ENCODE results near the gene GLP1R. TPM values are rescaled to one million over a fixed set of nuclear protein-coding genes. Genes with fewer than 3 reads are reported as not detected.

Gene GLP1R
- total RNA-seq, 1 experiment from 2014 or later, result not detected

GRCh38 chr6:39057251-39058155, 8.9 kb downstream of the GLP1R start:
- no peak overlapping the region for H3K27ac ChIP-seq (ENCODE audit: low read depth, low read length, poor library complexity, severe bottlenecking)
- H3K4me3 ChIP-seq (ENCODE audit: low read depth, low read length, poor library complexity, severe bottlenecking), result no peak overlapping the region
- no TSS peak for BruUV-seq (replicated peaks)
- ChIA-PET CTCF (no interaction called here), POLR2A (ENCODE audit: low non-redundant PET) (interaction anchor here (0.6 kb wide), 1 partner anchor 219 kb away, joined by 5 read pairs; no protein-coding TSS in a partner anchor)
- H3K4me1 ChIP-seq (ENCODE audit: insufficient read depth, low read length, poor library complexity, severe bottlenecking), result no peaks in the 10 kb centered on the region
- H3K9me3 ChIP-seq (ENCODE audit: low read depth, low read length, poor library complexity, severe bottlenecking), result no peaks in the 10 kb centered on the region
- peaks cover 13% of the 10 kb centered on the region for H3K27me3 ChIP-seq (replicated peaks; ENCODE audit: insufficient read depth, low read depth, low read length, poor library complexity)
- intact Hi-C loops (cut with micrococcal nuclease; ENCODE audit: unreplicated experiment), result no loop called here
- no peaks in the 10 kb centered on the region for H3K36me3 ChIP-seq (ENCODE audit: insufficient read depth, low read length, poor library complexity, severe bottlenecking)
- DNase-seq (ENCODE audit: low spot score), result no peak
- TF ChIP-seq CTCF (conservative IDR thresholded peaks at IDR 0.05; ENCODE audit: low read depth, low read length) (no peak), EZH2 (IDR thresholded peaks at IDR 0.05; ENCODE audit: borderline replicate concordance, low read depth, low read length, poor library complexity, severe bottlenecking) (no peak)

- no peak overlapping the region for H3K27ac ChIP-seq (ENCODE audit: low read depth, low read length, poor library complexity, severe bottlenecking)
- peaks cover 13% of the 10 kb centered on the region for H3K27me3 ChIP-seq (replicated peaks; ENCODE audit: insufficient read depth, low read depth, low read length, poor library complexity)
- CTCF ChIA-PET, result no interaction called here
- no peak overlapping the region for H3K4me3 ChIP-seq (ENCODE audit: low read depth, low read length, poor library complexity, severe bottlenecking)
- H3K36me3 ChIP-seq (ENCODE audit: insufficient read depth, low read length, poor library complexity, severe bottlenecking), result no peaks in the 10 kb centered on the region
- POLR2A ChIA-PET (ENCODE audit: low non-redundant PET), result no interaction called here
- intact Hi-C loops (cut with micrococcal nuclease; ENCODE audit: unreplicated experiment), result no loop called here
- DNase-seq (ENCODE audit: low spot score), result no peak
- TF ChIP-seq EZH2 (IDR thresholded peaks at IDR 0.05; ENCODE audit: borderline replicate concordance, low read depth, low read length, poor library complexity, severe bottlenecking) (no peak), CTCF (conservative IDR thresholded peaks at IDR 0.05; ENCODE audit: low read depth, low read length) (no peak)
- H3K4me1 ChIP-seq (ENCODE audit: insufficient read depth, low read length, poor library complexity, severe bottlenecking), result no peaks in the 10 kb centered on the region
- no peaks in the 10 kb centered on the region for H3K9me3 ChIP-seq (ENCODE audit: low read depth, low read length, poor library complexity, severe bottlenecking)
- BruUV-seq (replicated peaks), result no TSS peak
These were observed 10.0 kb downstream of the GLP1R start for GRCh38 chr6:39058471-39059147.

DNA sequence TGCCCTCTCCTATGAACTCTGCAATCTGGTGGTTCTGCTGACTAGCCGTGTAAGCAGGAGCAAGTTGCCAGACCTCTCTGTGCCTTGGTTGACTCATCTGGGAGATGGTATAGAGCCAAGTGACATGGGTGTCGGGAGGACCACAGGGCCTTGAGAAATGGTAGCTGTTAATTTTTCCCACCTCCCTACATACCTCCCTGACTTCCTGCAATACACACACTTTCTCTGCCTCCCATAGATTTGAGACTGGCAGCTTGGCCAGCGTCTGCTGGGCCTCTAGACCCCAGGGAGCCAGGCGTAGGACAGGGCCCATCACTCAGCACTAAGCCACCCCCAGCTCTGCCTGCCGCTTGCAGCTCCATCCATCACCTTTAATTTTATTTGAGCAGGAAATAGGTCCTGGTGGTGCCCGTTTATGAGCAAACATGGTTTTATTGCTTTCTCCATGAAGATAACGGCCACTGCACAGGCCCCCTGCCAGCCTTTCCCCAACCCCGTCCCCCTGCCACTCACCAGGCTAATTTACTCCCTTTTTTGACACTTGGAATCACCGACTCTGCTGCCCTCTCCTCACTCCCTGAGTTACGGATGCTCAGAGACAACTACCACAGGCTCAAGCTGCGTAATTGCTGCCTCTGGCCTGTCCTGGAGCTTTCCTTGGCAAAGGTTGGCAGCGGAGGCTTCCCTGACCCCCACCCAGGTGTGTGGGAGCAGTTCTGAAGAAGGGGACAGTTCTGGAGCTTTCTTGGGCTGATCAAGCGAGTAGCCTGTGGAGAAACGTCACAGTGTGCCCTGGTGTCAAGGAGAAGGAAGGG, 11.1 kb downstream of the GLP1R start:
- CTCF ChIA-PET, result no interaction called here

More for the DNA sequence above, 11.1 kb downstream of the GLP1R start:
- Histone ChIP-seq H3K36me3 (ENCODE audit: insufficient read depth, low read length, poor library complexity, severe bottlenecking) (no peaks in the 10 kb centered on the region), H3K9me3 (ENCODE audit: low read depth, low read length, poor library complexity, severe bottlenecking) (no peaks in the 10 kb centered on the region), H3K27ac (ENCODE audit: low read depth, low read length, poor library complexity, severe bottlenecking) (no peak overlapping the region), H3K4me1 (ENCODE audit: insufficient read depth, low read length, poor library complexity, severe bottlenecking) (no peaks in the 10 kb centered on the region), H3K27me3 (replicated peaks; ENCODE audit: insufficient read depth, low read depth, low read length, poor library complexity) (peaks cover 13% of the 10 kb centered on the region), H3K4me3 (ENCODE audit: low read depth, low read length, poor library complexity, severe bottlenecking) (no peak overlapping the region)
- intact Hi-C loops (cut with micrococcal nuclease; ENCODE audit: unreplicated experiment), result no loop called here
- peak; percentile 12 for DNase-seq (ENCODE audit: low spot score)
- TF ChIP-seq EZH2 (IDR thresholded peaks at IDR 0.05; ENCODE audit: borderline replicate concordance, low read depth, low read length, poor library complexity, severe bottlenecking) (no peak), CTCF (conservative IDR thresholded peaks at IDR 0.05; ENCODE audit: low read depth, low read length) (no peak)
- no TSS peak for BruUV-seq (replicated peaks)
- POLR2A ChIA-PET (ENCODE audit: low non-redundant PET), result no interaction called here
